ENCODE results near the gene TTC39A.
"Not testable (repeated sequence)": the region's sequence is repeated elsewhere in the genome, so short reads cannot be mapped to it uniquely, and the experiment has no call there.

TTC39A gene

GRCh38 chr1:51264451-51264850 lies 65.9 kb downstream of the TTC39A start:
- peak; percentile 63 for DNase-seq

GRCh38 chr1:51263147-51263877 lies 67.0 kb downstream of the TTC39A start:
- DNase-seq = no peak

GRCh38 chr1:51255331-51255730 lies 75.0 kb downstream of the TTC39A start:
- no peak for DNase-seq

- no peak for DNase-seq
Observed at GRCh38 chr1:51253691-51254090, 76.7 kb downstream of the TTC39A start.

GRCh38 chr1:51252366-51252765 lies 78.0 kb downstream of the TTC39A start:
- no peak for DNase-seq

- DNase-seq = not testable (repeated sequence)
Observed at GRCh38 chr1:51251165-51251564, 79.2 kb downstream of the TTC39A start.

- not testable (repeated sequence) for DNase-seq
Observed at GRCh38 chr1:51250729-51251128, 79.6 kb downstream of the TTC39A start.

GRCh38 chr1:51249445-51249844 lies 80.9 kb downstream of the TTC39A start:
- DNase-seq = no peak

GRCh38 chr1:51247499-51247898 lies 82.9 kb downstream of the TTC39A start:
- DNase-seq = no peak

GRCh38 chr1:51247022-51247421 lies 83.3 kb downstream of the TTC39A start:
- no peak for DNase-seq

- no peak for DNase-seq
Observed at GRCh38 chr1:51242546-51242945, 87.8 kb downstream of the TTC39A start.

- no peak for DNase-seq
Observed at GRCh38 chr1:51241119-51241518, 89.2 kb downstream of the TTC39A start.

- no peak for DNase-seq
Observed at GRCh38 chr1:51240084-51240483, 90.3 kb downstream of the TTC39A start.

- DNase-seq = peak; percentile 26
Observed at GRCh38 chr1:51238034-51238403, 92.3 kb downstream of the TTC39A start.

- DNase-seq = no peak
Observed at GRCh38 chr1:51237351-51238033, 92.9 kb downstream of the TTC39A start.
